HG02610 (cell line): ENCODE results near the gene AKAP17A.
"Not testable (repeated sequence)": the region's sequence is repeated elsewhere in the genome, so short reads cannot be mapped to it uniquely, and the experiment has no call there.

Experiments used
- ATAC-seq: cut with Tn5 transposase; IDR thresholded peaks from one replicate; pipeline ENCODE4 v1.9.1; 2021; ENCODE audit warnings: mild to moderate bottlenecking, moderate library complexity; ENCODE audit not compliant: unreplicated experiment

The AKAP17A gene

DNA sequence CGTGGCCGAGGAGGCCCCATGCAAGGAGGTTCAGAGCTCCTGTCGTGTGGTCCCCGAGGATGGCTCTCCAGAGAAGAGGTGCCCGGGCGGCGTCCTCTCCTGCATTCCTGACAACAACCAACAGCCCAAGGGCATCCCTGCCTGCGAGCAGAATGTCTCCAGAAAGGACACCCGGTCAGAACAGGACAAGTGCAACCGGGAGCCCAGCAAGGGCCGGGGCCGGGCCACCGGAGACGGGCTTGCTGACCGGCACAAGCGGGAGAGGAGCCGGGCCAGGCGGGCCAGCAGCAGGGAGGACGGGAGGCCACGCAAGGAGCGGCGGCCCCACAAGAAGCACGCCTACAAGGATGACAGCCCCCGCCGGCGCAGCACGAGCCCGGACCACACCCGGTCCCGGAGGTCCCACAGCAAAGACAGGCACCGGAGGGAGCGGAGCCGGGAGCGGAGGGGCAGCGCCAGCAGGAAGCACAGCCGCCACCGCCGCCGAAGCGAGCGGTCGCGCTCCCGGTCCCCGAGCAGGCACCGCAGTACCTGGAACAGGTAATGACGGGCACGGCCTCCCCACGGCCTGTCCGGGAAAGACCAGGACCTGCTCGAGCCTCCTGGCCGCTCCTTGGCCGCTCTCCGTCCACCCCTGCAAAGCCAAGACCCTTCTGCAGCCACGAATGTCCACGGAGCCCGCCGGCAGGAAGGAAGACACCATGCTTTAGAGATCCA lies 9.8 kb downstream of the AKAP17A start:
- ATAC-seq, result no peak

- ATAC-seq, result no peak
Measured at GRCh38 chrX:1601768-1602085, 10.3 kb downstream of the AKAP17A start.

DNA sequence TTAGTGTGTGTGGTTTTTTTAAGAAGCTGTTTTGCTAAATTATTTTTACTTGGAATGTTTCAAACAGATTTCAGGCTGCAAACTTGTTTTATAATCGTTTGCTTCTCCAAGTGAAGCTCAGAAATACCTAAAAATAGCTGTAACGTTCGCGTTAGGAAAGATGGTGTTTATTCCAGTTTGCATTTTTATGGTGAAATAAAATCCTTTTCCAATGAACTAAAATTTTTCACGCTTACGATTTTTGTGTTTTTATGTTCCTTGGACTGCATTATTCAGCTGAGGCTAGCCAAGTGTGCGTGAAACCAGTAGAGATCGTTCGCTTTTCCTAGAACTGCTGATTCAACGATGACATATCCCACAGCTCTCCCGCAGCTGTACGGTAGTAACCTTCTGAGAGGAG lies 10.9 kb downstream of the AKAP17A start:
- no peak for ATAC-seq

GRCh38 chrX:1606496-1606895 lies 15.1 kb downstream of the AKAP17A start:
- ATAC-seq, result no peak

- no peak for ATAC-seq
Measured at GRCh38 chrX:1609311-1609710, 17.9 kb downstream of the AKAP17A start.

- no peak for ATAC-seq
Measured at GRCh38 chrX:1609762-1610161, 18.4 kb downstream of the AKAP17A start.

DNA sequence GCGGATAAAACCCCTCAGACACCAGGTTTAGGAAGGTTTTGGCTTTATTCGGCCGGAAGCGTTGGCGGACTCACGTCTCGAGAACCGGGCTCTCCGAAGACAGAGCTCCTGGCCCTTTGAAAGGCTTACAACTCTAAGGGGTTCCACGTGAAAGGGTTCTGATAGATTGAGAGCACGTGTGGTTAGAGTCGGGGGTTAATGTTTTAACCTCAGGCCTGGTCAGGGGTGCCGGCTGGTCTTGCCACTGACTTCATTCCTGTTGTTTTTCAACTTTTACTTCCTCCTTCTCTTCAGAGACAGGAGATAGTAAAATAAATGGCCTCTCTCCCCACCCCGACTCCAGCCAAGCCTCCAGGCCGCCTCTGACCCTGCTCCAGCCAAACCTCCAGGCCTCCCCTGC lies 18.8 kb downstream of the AKAP17A start:
- ATAC-seq, result no peak

GRCh38 chrX:1610736-1611135 lies 19.3 kb downstream of the AKAP17A start:
- ATAC-seq, result no peak

DNA sequence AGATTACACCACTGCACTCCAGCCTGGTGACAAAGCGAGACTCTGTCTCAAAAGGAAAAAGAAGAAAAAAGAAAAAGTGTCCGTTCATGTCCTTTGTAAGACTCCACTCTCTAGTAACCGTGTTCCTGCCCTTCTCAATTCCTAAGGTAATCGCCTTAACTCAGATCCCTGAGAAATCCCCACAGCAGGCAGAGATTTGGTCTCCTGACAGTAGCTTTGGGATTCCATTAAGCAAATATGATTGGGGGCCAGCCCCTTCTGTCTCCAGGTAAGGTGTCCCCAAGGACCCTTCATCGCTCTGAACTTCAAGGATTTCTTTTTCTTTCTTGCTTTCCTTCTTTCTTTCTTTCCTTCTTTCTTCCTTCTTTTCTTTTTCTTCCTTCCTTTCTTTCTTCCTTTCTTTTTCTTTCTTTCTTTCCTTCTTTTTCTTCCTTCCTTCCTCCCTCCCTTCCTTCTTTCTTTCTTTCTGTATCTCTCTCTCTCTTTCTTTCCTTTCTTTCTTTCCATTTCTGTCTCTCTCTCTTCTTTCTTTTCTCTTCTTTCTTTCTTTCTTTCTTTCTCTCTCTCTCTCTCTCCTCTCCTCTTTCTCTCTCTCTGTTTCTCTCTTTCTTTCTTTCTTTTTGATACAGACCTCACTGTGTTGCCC lies 21.4 kb downstream of the AKAP17A start:
- no peak for ATAC-seq

- ATAC-seq, result no peak
Measured at GRCh38 chrX:1614927-1615326, 23.5 kb downstream of the AKAP17A start, which contains the start of gene ASMT. TSS of gene ASMT (plus strand) at chrX:1615059. CDS start at chrX:1615200, 141 bp downstream.

- ATAC-seq, result no peak
Measured at GRCh38 chrX:1618689-1619088, 27.3 kb downstream of the AKAP17A start.

- ATAC-seq, result no peak
Measured at GRCh38 chrX:1623691-1624090, 32.3 kb downstream of the AKAP17A start.

DNA sequence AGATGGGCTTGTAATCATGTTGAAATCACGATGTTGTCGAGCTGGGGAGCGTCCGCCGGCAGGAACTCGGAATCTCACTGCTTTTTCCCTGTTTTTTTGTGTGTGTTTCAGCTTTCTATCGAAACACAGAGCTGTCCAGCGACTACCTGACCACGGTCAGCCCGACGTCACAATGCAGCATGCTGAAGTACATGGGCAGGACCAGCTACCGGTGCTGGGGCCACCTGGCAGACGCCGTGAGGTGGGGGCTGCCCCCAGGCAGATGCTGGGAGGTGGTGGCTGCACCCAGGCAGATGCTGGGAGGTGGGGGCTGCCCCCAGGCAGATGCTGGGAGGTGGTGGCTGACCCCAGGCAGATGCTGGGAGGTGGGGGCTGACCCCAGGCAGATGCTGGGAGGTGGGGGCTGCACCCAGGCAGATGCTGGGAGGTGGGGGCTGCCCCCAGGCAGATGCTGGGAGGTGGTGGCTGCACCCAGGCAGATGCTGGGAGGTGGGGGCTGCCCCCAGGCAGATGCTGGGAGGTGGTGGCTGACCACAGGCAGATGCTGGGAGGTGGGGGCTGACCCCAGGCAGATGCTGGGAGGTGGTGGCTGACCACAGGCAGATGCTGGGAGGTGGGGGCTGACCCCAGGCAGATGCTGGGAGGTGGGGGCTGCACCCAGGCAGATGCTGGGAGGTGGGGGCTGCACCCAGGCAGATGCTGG lies 32.9 kb downstream of the AKAP17A start:
- not testable (repeated sequence) for ATAC-seq

DNA sequence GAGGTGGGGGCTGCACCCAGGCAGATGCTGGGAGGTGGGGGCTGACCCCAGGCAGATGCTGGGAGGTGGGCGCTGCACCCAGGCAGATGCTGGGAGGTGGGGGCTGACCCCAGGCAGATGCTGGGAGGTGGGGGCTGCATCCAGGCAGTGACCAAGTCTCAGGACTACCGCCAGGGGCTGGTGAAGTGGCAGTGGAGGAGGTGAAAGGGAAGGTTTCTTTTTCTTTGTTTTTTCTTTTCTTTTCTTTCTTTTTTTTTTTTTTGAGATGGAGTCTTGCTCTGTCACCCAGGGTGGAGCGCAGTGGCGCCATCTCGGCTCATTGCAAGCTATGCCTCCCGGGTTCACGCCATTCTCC lies 33.4 kb downstream of the AKAP17A start:
- ATAC-seq, result not testable (repeated sequence)

DNA sequence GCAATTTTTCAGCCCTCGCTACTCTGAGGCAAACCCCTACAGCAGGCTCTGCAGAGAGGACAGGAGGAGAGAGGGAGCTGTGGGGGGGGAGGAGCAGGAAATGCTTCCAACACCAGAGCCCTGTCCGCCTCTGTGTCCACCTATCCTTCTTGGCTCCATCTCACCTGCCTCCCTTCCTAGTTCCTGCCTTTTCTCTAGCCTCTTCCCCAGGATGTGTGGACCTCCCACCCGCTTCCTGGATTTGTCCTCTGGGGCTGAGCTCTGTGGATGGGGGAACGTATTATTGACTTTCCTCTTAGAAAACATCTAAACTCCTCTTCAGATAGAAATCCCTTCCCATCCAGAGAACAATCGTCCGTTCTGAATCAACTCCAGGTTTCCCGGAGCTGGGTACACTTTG lies 37.8 kb downstream of the AKAP17A start:
- ATAC-seq, result no peak

DNA sequence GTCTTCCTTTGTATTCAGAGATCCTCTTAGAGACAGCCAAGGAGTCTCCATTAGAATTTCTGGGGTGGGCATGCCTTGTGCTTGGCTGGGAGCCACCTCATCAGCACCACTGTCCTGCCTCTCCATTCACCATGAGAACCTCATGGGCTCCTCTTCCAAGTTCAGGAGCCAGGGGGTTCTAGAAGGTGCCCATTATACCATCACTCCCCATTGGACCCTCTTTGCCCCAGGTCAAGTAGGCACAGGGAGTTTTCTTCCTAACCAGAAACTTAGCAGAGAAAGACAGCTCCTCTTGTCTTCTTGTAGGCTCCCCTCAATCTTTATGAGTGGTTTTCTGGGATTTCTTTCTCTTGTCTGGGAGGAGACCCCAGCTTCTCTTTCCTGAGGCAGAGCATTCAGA lies 54.6 kb downstream of the AKAP17A start:
- ATAC-seq, result no peak

- ATAC-seq, result no peak
Measured at GRCh38 chrX:1649621-1650020, 58.2 kb downstream of the AKAP17A start.
